PC-9 (cell line): Measurements from ENCODE around the gene TNIK. TPM values are rescaled to one million over a fixed set of nuclear protein-coding genes. Genes with fewer than 3 reads are reported as not detected.

Experiments
- BruUV-seq: library from RNA; stranded (reverse); fragments of 400-500 nt; replicated peaks from 2 replicates; lab custom pipeline; 2021; lab: Mats Ljungman, UMichigan
- CTCF ChIA-PET: fragments of 300-600 bp; sonication (Branson Sonifier 250); formaldehyde crosslinking; loops from one replicate; lab custom pipeline; 2022; ENCODE audit warnings: antibody characterized with exemption; lab: Charles Lee
- POLR2A ChIA-PET: fragments of 300-600 bp; sonication (Branson Sonifier 250); formaldehyde crosslinking; loops from one replicate; lab custom pipeline; 2022; ENCODE audit warnings: antibody characterized with exemption; ENCODE audit not compliant: unreplicated experiment; lab: Charles Lee
- DNase-seq, 2 experiments: peaks; one replicate each; pipeline versions ENCODE4 v3.0.0 to v3.0.0-alpha.2; 2015 to 2022; ENCODE audit warnings: mixed read lengths in 1 of 2
- H2AFZ ChIP-seq: fragments of 200-600 bp; sonication (generic); 2 replicates; pipeline ENCODE4 v1.8.1; 2017; ENCODE audit warnings: antibody characterized with exemption
- H3F3A ChIP-seq: fragments of 200-600 bp; sonication (generic); 2 replicates; pipeline ENCODE4 v1.8.1; 2017; ENCODE audit warnings: antibody characterized with exemption, mild to moderate bottlenecking, low read depth; ENCODE audit not compliant: insufficient read depth
- H3K27ac ChIP-seq: fragments of 200-600 bp; sonication (generic); 2 replicates; pipeline ENCODE4 v1.6.1; 2016; ENCODE audit warnings: mixed run types
- H3K27me3 ChIP-seq: fragments of 200-600 bp; sonication (generic); 2 replicates; pipeline ENCODE4 v1.6.1; 2016; ENCODE audit warnings: low read depth, mixed run types; ENCODE audit not compliant: insufficient read depth
- H3K36me3 ChIP-seq: fragments of 200-600 bp; sonication (generic); 2 replicates; pipeline ENCODE4 v1.6.1; 2016; ENCODE audit warnings: low read depth, mixed run types
- H3K4me1 ChIP-seq: fragments of 200-600 bp; sonication (generic); replicated peaks from 2 replicates; pipeline ENCODE4 v1.6.1; 2016; ENCODE audit warnings: mixed run types; ENCODE audit not compliant: insufficient read depth
- H3K4me2 ChIP-seq: fragments of 200-600 bp; sonication (generic); 2 replicates; pipeline ENCODE4 v1.6.1; 2017; ENCODE audit warnings: mixed run types
- H3K4me3 ChIP-seq: fragments of 200-600 bp; sonication (generic); 2 replicates; pipeline ENCODE4 v1.6.1; 2016; ENCODE audit warnings: mixed run types
- H3K79me2 ChIP-seq: fragments of 200-600 bp; sonication (generic); 2 replicates; pipeline ENCODE4 v1.6.1; 2017; ENCODE audit warnings: low read depth, mixed run types
- H3K9me2 ChIP-seq: fragments of 200-600 bp; sonication (generic); 2 replicates; pipeline ENCODE4 v1.8.1; 2017; ENCODE audit warnings: mild to moderate bottlenecking; ENCODE audit not compliant: insufficient read depth
- H3K9me3 ChIP-seq: fragments of 200-600 bp; sonication (generic); 2 replicates; pipeline ENCODE4 v1.8.1; 2016; ENCODE audit warnings: low read depth; ENCODE audit not compliant: insufficient read depth
- H4K20me1 ChIP-seq: fragments of 200-600 bp; sonication (generic); 2 replicates; pipeline ENCODE4 v1.8.1; 2017; ENCODE audit not compliant: insufficient read depth
- EZH2 ChIP-seq: fragments of 200-600 bp; sonication (generic); IDR thresholded peaks from 2 replicates; pipeline ENCODE4 v1.8.0; 2017; ENCODE audit warnings: antibody characterized with exemption, low read depth
- intact Hi-C: fragments of 100-400 bp; cut with micrococcal nuclease; formaldehyde crosslinking; loops from one replicate; pipeline ENCODE4 v1.10.0; 2022; ENCODE audit not compliant: unreplicated experiment
- total RNA-seq: library from RNA; stranded (reverse); gene quantifications from 2 replicates; pipeline ENCODE4 v1.2.3, GENCODE V29; 2021
- TF ChIP-seq, protein P1 (sequence below): fragments of 200-600 bp; sonication (generic); conservative IDR thresholded peaks from 2 replicates; pipeline ENCODE4 v1.6.1; 2017; ENCODE audit warnings: mixed run types, antibody characterized with exemption, mild to moderate bottlenecking, moderate library complexity

Gene TNIK
- total RNA-seq, 1 experiment from 2014 or later: 30.7 TPM

DNA sequence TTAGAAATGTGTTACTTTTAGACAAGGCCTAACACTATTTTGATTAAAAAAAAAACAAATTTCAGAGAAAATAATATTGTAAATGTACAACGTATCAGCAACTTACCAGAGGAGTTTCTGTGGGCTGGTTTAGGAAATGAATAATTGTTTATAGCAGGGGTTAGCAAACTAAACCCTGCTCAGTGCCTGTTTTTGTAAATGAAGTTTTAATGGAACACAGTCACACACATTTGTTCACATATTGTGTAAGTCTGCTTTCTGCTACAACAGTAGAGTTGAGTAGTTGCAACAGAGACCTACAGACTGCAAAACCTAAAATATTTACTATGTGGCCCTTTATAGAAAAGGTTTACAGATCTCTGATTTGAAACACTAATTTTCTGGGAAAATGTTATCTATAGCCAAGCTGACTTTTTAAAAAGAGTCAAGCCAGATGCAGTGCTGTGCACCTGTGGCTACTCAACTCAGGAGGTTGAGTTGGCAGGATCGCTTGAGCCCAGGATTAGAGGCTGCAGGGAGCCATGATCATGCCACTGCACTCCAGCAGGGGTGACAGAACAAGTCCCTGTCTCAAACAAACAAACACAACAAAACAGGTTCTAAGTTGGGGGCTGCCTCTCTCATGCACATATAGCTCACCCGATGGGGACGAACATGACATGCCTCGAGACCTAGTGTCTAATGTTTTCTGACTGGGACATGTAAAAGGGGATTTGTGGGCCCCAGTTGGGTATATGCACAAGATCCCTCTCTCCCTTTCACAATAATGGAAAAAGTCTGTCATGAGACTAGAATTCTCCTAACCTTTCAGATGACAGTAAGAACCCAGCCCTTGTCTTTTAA, 182.5 kb downstream of the TNIK start:
- H4K20me1 ChIP-seq: no peaks in the 10 kb centered on the region
- POLR2A ChIA-PET: no interaction called here

DNA sequence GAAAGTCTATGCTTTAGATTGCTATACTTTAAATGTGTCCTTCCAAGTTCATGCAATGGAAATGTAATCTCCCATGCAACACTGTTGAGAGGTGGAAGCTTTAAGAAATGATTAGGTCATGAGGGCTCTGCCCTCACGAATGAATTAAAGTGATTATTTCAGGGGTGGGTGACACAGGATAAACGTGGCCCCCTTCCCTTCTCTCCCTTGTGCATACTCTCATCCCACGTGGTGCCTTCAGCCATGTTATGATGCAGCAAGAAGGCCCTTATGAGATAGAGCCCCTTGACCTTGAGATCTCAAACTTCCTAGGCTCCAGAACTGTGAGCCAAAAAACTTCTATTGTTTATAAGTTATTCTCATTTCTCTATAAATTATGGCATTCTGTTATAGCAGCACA, 183.3 kb downstream of the TNIK start:
- Histone ChIP-seq H3K4me3 (no peak overlapping the region), H3K79me2 (0 out of 2 replicates have a peak, but pooled peaks cover 7% of the 10 kb centered on the region), H3K27me3 (no peaks in the 10 kb centered on the region), H3K4me2 (no peak overlapping the region), H3K9me3 (no peaks in the 10 kb centered on the region), H4K20me1 (no peaks in the 10 kb centered on the region), H3K36me3 (no peaks in the 10 kb centered on the region), H3K4me1 (no peaks in the 10 kb centered on the region), H2AFZ (no peak overlapping the region), H3K27ac (no peak overlapping the region), H3F3A (no peaks in the 10 kb centered on the region; the same call in 1 of the 2 replicates), H3K9me2 (no peaks in the 10 kb centered on the region)
- no peak for DNase-seq
- intact Hi-C loops: no loop called here
- POLR2A ChIA-PET: no interaction called here
- CTCF ChIA-PET: no interaction called here
- no TSS peak for BruUV-seq
- TF ChIP-seq EZH2: no peak
- TF ChIP-seq, protein P1, sequence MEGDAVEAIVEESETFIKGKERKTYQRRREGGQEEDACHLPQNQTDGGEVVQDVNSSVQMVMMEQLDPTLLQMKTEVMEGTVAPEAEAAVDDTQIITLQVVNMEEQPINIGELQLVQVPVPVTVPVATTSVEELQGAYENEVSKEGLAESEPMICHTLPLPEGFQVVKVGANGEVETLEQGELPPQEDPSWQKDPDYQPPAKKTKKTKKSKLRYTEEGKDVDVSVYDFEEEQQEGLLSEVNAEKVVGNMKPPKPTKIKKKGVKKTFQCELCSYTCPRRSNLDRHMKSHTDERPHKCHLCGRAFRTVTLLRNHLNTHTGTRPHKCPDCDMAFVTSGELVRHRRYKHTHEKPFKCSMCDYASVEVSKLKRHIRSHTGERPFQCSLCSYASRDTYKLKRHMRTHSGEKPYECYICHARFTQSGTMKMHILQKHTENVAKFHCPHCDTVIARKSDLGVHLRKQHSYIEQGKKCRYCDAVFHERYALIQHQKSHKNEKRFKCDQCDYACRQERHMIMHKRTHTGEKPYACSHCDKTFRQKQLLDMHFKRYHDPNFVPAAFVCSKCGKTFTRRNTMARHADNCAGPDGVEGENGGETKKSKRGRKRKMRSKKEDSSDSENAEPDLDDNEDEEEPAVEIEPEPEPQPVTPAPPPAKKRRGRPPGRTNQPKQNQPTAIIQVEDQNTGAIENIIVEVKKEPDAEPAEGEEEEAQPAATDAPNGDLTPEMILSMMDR: no peak

More for the DNA sequence above, 182.5 kb downstream of the TNIK start:
- intact Hi-C loops: no loop called here
- Histone ChIP-seq H3K9me3 (no peaks in the 10 kb centered on the region), H3K4me2 (no peak overlapping the region), H3F3A (no peaks in the 10 kb centered on the region; the same call in 1 of the 2 replicates), H3K4me1 (no peaks in the 10 kb centered on the region), H3K36me3 (no peaks in the 10 kb centered on the region), H3K4me3 (no peak overlapping the region), H3K27ac (no peak overlapping the region), H2AFZ (no peak overlapping the region), H3K27me3 (no peaks in the 10 kb centered on the region), H3K9me2 (no peaks in the 10 kb centered on the region), H3K79me2 (0 out of 2 replicates have a peak, but pooled peaks cover 7% of the 10 kb centered on the region)
- no TSS peak for BruUV-seq
- no peak for DNase-seq
- CTCF ChIA-PET: no interaction called here
- TF ChIP-seq, protein P1: no peak
- TF ChIP-seq EZH2: no peak

DNA sequence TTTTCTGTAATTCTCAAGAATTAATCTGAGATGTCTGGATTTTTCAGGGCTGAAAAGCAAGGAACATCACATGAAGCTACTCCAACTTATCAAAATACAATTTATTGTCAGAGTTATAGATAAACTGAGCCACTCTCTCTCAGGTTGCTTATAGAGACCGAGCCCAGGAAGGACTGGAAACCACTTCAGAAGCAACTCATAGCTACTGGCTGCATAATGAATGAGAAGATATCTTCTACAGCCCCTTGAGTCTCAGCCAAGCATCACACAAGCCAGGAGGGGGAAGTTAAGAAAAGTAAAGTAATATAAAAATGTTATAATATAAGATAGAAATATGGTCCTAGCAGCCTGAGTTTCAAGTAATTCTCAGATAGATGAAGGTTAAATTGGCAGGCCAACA, 186.0 kb downstream of the TNIK start:
- Histone ChIP-seq H3K36me3 (no peaks in the 10 kb centered on the region), H4K20me1 (no peaks in the 10 kb centered on the region), H3K27ac (no peak overlapping the region), H3K4me1 (no peaks in the 10 kb centered on the region), H3K4me3 (no peak overlapping the region), H3K4me2 (no peak overlapping the region), H3K27me3 (no peaks in the 10 kb centered on the region), H2AFZ (no peak overlapping the region), H3F3A (no peaks in the 10 kb centered on the region; the same call in 1 of the 2 replicates), H3K9me2 (no peaks in the 10 kb centered on the region), H3K9me3 (no peaks in the 10 kb centered on the region), H3K79me2 (0 out of 2 replicates have a peak, but pooled peaks cover 7% of the 10 kb centered on the region)
- POLR2A ChIA-PET: interaction anchor here (0.7 to 0.8 kb wide), 2 partner anchors 21 to 555 kb away, joined by 8 to 9 read pairs; no protein-coding TSS in a partner anchor
- CTCF ChIA-PET: interaction anchor here (0.5 kb wide), 1 partner anchor 12 kb away, joined by 3 read pairs; no protein-coding TSS in a partner anchor
- TF ChIP-seq, protein P1: no peak
- no peak for TF ChIP-seq EZH2
- BruUV-seq: no TSS peak
- no peak for DNase-seq
- intact Hi-C loops: no loop called here
